Caco-2 (cell line): ENCODE results near the gene NAPEPLD. TPM values are rescaled to one million over a fixed set of nuclear protein-coding genes. Genes with fewer than 3 reads are reported as not detected.
"Not testable (repeated sequence)": the region's sequence is repeated elsewhere in the genome, so short reads cannot be mapped to it uniquely, and the experiment has no call there.

Experiments
- BruUV-seq: library from RNA; stranded (reverse); fragments of 400-500 nt; replicated peaks from 2 replicates; lab custom pipeline; 2021; lab: Mats Ljungman, UMichigan
- CTCF ChIA-PET: fragments of 300-600 bp; sonication (Branson Sonifier 250); formaldehyde crosslinking; loops from one replicate; lab custom pipeline; 2022; ENCODE audit warnings: antibody characterized with exemption; lab: Charles Lee
- POLR2A ChIA-PET: fragments of 300-600 bp; sonication (Branson Sonifier 250); formaldehyde crosslinking; loops from one replicate; lab custom pipeline; 2022; ENCODE audit warnings: antibody characterized with exemption; lab: Charles Lee
- DNase-seq, 2 experiments: peaks; one replicate each; pipeline versions ENCODE4 v3.0.0 to v3.0.0-alpha.2; 2020 to 2022
- H3K27me3 ChIP-seq: replicated peaks from 2 replicates; pipeline ENCODE4 v1.6.0; 2011; ENCODE audit warnings: low read length; ENCODE audit not compliant: control insufficient read depth, insufficient read depth
- H3K36me3 ChIP-seq: 2 replicates; pipeline ENCODE4 v1.5.1; 2011; ENCODE audit warnings: low read length; ENCODE audit not compliant: control insufficient read depth, insufficient read depth
- H3K4me1 ChIP-seq: fragments of 250-450 bp; sonication (Bioruptor Pico); 2 replicates; pipeline ENCODE4 v1.5.1; 2020; ENCODE audit warnings: mild to moderate bottlenecking
- H3K4me3 ChIP-seq: 2 replicates; pipeline ENCODE4 v1.5.1; 2011; ENCODE audit warnings: low read depth, mild to moderate bottlenecking, control low read depth, low read length
- H3K9me3 ChIP-seq: fragments of 250-450 bp; sonication (Bioruptor Pico); 2 replicates; pipeline ENCODE4 v1.5.1; 2020; ENCODE audit warnings: mild to moderate bottlenecking, moderate library complexity
- H3K27ac Mint-ChIP-seq: one replicate; pipeline ENCODE4 v1.8.0; 2022; ENCODE audit warnings: mixed read lengths; ENCODE audit not compliant: unreplicated experiment
- H3K27me3 Mint-ChIP-seq: one replicate; pipeline ENCODE4 v1.8.0; 2022; ENCODE audit warnings: mixed read lengths; ENCODE audit not compliant: insufficient read depth, unreplicated experiment
- H3K36me3 Mint-ChIP-seq: one replicate; pipeline ENCODE4 v1.8.0; 2022; ENCODE audit warnings: mild to moderate bottlenecking, mixed read lengths; ENCODE audit not compliant: insufficient read depth, unreplicated experiment
- H3K4me1 Mint-ChIP-seq: one replicate; pipeline ENCODE4 v1.8.0; 2022; ENCODE audit warnings: low read depth, mixed read lengths; ENCODE audit not compliant: unreplicated experiment
- H3K4me3 Mint-ChIP-seq: one replicate; pipeline ENCODE4 v1.8.0; 2022; ENCODE audit warnings: mild to moderate bottlenecking, moderate library complexity, mixed read lengths; ENCODE audit not compliant: unreplicated experiment
- H3K9me3 Mint-ChIP-seq: one replicate; pipeline ENCODE4 v1.8.0; 2022; ENCODE audit warnings: mixed read lengths; ENCODE audit not compliant: unreplicated experiment
- intact Hi-C: fragments of 100-400 bp; cut with micrococcal nuclease; formaldehyde crosslinking; loops from one replicate; pipeline ENCODE4 v1.10.0; 2022; ENCODE audit not compliant: unreplicated experiment
- total RNA-seq: library from RNA; stranded (reverse); gene quantifications from 2 replicates; pipeline ENCODE4 v1.2.3, GENCODE V29; 2022
- TF ChIP-seq, protein P1 (sequence below), 2 experiments: fragments of 200-600 bp in 1 of 2; IDR thresholded peaks; 1 replicate in 1 of 2; 2 replicates in 1 of 2; pipeline versions ENCODE4 v1.5.1 to v1.8.0; 2011 to 2022; ENCODE audit warnings: antibody characterized with exemption in 1 of 2, control low read depth in 1 of 2, inconsistent platforms in 1 of 2, low read depth in 1 of 2, low read length in 1 of 2, mild to moderate bottlenecking in 1 of 2, moderate library complexity in 1 of 2; ENCODE audit not compliant: insufficient read depth in 1 of 2, severe bottlenecking in 1 of 2, unreplicated experiment in 1 of 2

Gene NAPEPLD
- total RNA-seq, 1 experiment from 2014 or later: 16.9 TPM

DNA sequence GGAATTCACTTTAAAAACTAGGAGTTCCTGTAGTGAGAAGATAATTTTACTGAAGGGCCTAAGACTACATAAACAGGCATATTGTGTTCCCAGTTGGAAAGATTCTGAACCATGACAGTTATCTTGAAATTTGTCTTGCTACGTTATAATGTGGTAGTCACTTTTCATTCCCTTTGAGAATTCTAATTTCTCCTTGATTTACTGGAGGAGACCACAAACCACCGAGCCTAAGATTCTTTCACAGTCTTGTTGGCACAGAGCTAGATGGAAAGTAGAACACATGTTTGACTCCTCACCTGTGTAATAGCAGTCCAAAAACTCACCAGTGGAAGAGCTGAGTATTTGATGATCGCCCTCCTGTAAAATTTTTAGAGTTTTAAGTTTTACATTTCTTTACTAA, 69.1 kb downstream of the NAPEPLD start:
- no TSS peak for BruUV-seq
- DNase-seq: no peak
- ChIA-PET POLR2A (no interaction called here), CTCF (no interaction called here)
- intact Hi-C loops: loop anchor here (5.0 kb wide), 1 partner anchor 67 kb away; the partner anchor contains the start of gene NAPEPLD
- H3K9me3 ChIP-seq: no peaks in the 10 kb centered on the region
- no peaks in the 10 kb centered on the region for H3K36me3 ChIP-seq
- Mint-ChIP-seq H3K27ac (no peak overlapping the region), H3K27me3 (no peaks in the 10 kb centered on the region), H3K4me1 (no peaks in the 10 kb centered on the region), H3K36me3 (no peaks in the 10 kb centered on the region), H3K9me3 (no peaks in the 10 kb centered on the region), H3K4me3 (no peak overlapping the region)
- H3K27me3 ChIP-seq: no peaks in the 10 kb centered on the region
- 0 out of 2 replicates have a peak, but pooled peaks cover 4% of the 10 kb centered on the region for H3K4me1 ChIP-seq
- TF ChIP-seq, protein P1, sequence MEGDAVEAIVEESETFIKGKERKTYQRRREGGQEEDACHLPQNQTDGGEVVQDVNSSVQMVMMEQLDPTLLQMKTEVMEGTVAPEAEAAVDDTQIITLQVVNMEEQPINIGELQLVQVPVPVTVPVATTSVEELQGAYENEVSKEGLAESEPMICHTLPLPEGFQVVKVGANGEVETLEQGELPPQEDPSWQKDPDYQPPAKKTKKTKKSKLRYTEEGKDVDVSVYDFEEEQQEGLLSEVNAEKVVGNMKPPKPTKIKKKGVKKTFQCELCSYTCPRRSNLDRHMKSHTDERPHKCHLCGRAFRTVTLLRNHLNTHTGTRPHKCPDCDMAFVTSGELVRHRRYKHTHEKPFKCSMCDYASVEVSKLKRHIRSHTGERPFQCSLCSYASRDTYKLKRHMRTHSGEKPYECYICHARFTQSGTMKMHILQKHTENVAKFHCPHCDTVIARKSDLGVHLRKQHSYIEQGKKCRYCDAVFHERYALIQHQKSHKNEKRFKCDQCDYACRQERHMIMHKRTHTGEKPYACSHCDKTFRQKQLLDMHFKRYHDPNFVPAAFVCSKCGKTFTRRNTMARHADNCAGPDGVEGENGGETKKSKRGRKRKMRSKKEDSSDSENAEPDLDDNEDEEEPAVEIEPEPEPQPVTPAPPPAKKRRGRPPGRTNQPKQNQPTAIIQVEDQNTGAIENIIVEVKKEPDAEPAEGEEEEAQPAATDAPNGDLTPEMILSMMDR (IDR thresholded peaks at IDR 0.05; ENCODE audit: insufficient read depth in 1 of 2, low read depth in 1 of 2, low read length in 1 of 2, severe bottlenecking in 1 of 2, unreplicated experiment in 1 of 2): no peak
- no peak overlapping the region for H3K4me3 ChIP-seq

DNA sequence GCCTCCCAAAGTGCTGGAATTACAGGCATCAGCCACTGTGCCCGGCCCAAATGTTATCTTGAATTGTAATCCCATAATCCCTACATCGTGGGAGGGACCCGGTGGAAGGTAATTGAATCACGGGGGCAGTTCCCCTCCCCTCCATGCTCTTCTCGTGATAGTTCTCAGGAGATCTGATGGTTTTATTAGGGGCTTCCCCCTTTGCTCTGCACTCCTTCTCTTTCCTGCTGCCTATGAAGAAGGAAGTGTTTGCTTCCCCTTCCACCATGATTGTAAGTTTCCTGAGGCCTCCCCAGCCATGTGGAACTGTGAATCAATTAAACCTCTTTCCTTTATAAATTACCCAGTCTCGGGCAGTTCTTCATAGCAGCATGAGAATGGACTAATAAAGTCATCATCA, 70.7 kb downstream of the NAPEPLD start:
- CTCF ChIA-PET, BruUV-seq: not testable (repeated sequence)
- intact Hi-C loops: loop anchor here (5.0 kb wide), 1 partner anchor 69 kb away; the partner anchor contains the start of gene NAPEPLD

DNA sequence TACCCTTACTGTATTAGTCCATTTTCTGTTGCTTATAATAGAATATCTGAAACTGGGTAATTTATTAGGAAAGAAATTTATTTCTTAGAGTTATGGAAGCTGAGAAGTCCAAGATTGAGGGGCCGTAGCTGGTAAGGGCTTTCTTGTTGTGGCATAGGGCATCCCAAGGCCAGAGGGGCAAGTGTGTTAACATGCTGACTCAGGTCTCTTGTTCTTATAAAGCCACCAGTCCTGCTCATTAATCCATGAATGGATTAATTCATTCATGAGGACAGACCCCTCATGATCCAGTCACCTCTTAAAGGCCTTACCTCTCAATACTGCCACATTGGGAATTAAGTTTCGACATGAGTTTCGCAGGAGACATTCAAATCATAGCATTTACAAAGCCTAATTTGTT, 71.6 kb downstream of the NAPEPLD start:
- no peaks in the 10 kb centered on the region for H3K9me3 Mint-ChIP-seq
- intact Hi-C loops: loop anchor here (5.0 kb wide), 1 partner anchor 70 kb away; the partner anchor contains the start of gene NAPEPLD
- H3K27ac Mint-ChIP-seq: no peak overlapping the region
- no peak overlapping the region for H3K4me3 ChIP-seq
- no peaks in the 10 kb centered on the region for H3K27me3 ChIP-seq
- peaks cover 11% of the 10 kb centered on the region for H3K4me1 Mint-ChIP-seq
- H3K4me3 Mint-ChIP-seq: no peak overlapping the region
- no peaks in the 10 kb centered on the region for H3K36me3 ChIP-seq
- H3K36me3 Mint-ChIP-seq: no peaks in the 10 kb centered on the region
- 0 out of 2 replicates have a peak, but pooled peaks cover 4% of the 10 kb centered on the region for H3K4me1 ChIP-seq
- TF ChIP-seq, protein P1 (IDR thresholded peaks at IDR 0.05; ENCODE audit: insufficient read depth in 1 of 2, low read depth in 1 of 2, low read length in 1 of 2, severe bottlenecking in 1 of 2, unreplicated experiment in 1 of 2): no peak
- H3K9me3 ChIP-seq: no peaks in the 10 kb centered on the region
- CTCF ChIA-PET: no interaction called here
- POLR2A ChIA-PET: no interaction called here
- H3K27me3 Mint-ChIP-seq: no peaks in the 10 kb centered on the region
- DNase-seq: no peak
- no TSS peak for BruUV-seq

More for the DNA sequence above, 70.7 kb downstream of the NAPEPLD start:
- H3K9me3 ChIP-seq, DNase-seq, H3K4me1 ChIP-seq, H3K9me3 Mint-ChIP-seq, H3K27me3 ChIP-seq, POLR2A ChIA-PET, H3K36me3 Mint-ChIP-seq, H3K27me3 Mint-ChIP-seq, H3K36me3 ChIP-seq, H3K4me3 ChIP-seq, H3K4me3 Mint-ChIP-seq: not testable (repeated sequence)
- peaks cover 11% of the 10 kb centered on the region for H3K4me1 Mint-ChIP-seq
- peak overlapping the region; percentile 19 for H3K27ac Mint-ChIP-seq
